ENCODE results near the gene TMEM54. TPM values are rescaled to one million over a fixed set of nuclear protein-coding genes. Genes with fewer than 3 reads are reported as not detected.

TMEM54 gene
- total and polyA plus RNA-seq, 12 donors: 1.3 to 123 (median 21.2) TPM

- intact Hi-C loops (cut with DNase I): loop anchor here in 1 of 2 donors (10.0 kb wide), 1 partner anchor 152 kb away; no protein-coding TSS in a partner anchor
- TF ChIP-seq POLR2A (IDR thresholded peaks at IDR 0.05) (no peak), CTCF (IDR thresholded peaks at IDR 0.05) (no peak)
Measured at GRCh38 chr1:32867151-32867550, 34.0 kb downstream of the TMEM54 start.

GRCh38 chr1:32865639-32866405, 35.4 kb downstream of the TMEM54 start:
- H3K36me3 ChIP-seq (replicated peaks in 1 of 2): peaks cover 0 to 11% of the 10 kb centered on the region in 2 donors
- no peaks in the 10 kb centered on the region for H3K27me3 ChIP-seq
- TF ChIP-seq POLR2A (IDR thresholded peaks at IDR 0.05): no peak
- no peak for TF ChIP-seq CTCF (IDR thresholded peaks at IDR 0.05)
- DNase-seq: no peak
- 38 to 59% (median 58%) methylated on average over 3 of the region's 3 CpGs for WGBS, 4 donors
- no peaks in the 10 kb centered on the region for H3K9me3 ChIP-seq (replicated peaks in 1 of 3)
- no peak overlapping the region for H3K4me3 ChIP-seq
- H3K4me1 ChIP-seq (replicated peaks in 1 of 2): peaks cover 23 to 38% of the 10 kb centered on the region in 2 donors
- H3K27ac ChIP-seq: peak overlapping the region in 3 of 5 donors; percentile 3 to 38 (median 30)
- intact Hi-C loops (cut with DNase I): loop anchor here in 1 of 2 donors (10.0 kb wide), 1 partner anchor 151 kb away; no protein-coding TSS in a partner anchor

More at GRCh38 chr1:32867151-32867550, 34.0 kb downstream of the TMEM54 start:
- Histone ChIP-seq H3K4me1 (replicated peaks in 1 of 2) (peaks cover 23 to 40% of the 10 kb centered on the region in 2 donors), H3K9me3 (replicated peaks in 1 of 3) (no peaks in the 10 kb centered on the region), H3K4me3 (no peak overlapping the region), H3K27me3 (no peaks in the 10 kb centered on the region), H3K27ac (no peak overlapping the region), H3K36me3 (replicated peaks in 1 of 2) (peaks cover 0 to 11% of the 10 kb centered on the region in 2 donors)
- WGBS, 4 donors: 92 to 96% (median 94%) methylated on average over 5 of the region's 5 CpGs
- DNase-seq: peak in 1 of 7 donors; percentile 29

DNA sequence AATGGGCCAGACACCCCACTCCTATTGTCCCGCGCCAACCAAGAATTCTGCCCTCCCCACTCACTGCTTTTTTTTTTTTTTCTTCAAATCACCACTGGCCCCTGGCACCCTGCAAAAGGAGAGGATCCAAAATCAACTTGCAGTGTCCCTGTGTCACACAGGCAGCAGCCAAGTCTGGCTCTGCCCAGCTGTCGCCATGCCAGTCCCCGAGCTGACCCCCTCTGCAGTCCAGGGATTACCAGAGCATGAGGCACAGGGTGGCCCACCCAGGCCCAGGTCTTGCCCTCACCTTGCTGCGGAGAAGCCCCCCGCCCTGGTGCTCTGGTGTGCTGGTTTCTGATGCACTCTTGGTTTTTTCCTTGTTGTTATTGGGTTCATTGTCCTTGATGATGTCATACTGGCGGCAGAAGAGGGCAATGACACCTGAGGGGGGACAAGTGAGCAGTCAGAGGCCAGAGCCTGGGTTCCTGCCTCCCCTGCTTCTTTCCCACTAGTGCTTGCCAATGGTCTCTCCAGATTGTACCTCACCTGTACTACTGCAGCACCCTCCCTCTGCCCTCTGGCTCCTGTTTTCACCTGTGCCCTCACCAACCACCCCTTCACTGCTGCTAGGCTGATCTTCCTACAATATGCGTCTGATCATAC, 36.7 kb downstream of the TMEM54 start:
- Histone ChIP-seq H3K27me3 (no peaks in the 10 kb centered on the region), H3K9me3 (replicated peaks in 1 of 3) (no peaks in the 10 kb centered on the region), H3K27ac (peak overlapping the region in 3 of 5 donors; percentile 41 to 68 (median 57)), H3K36me3 (replicated peaks in 1 of 2) (peaks cover 0 to 11% of the 10 kb centered on the region in 2 donors), H3K4me1 (replicated peaks in 1 of 2) (peaks cover 23 to 31% of the 10 kb centered on the region in 2 donors), H3K4me3 (no peak overlapping the region)
- DNase-seq: peak in 2 of 7 donors; percentile 44 to 60
- WGBS, 4 donors: 66 to 76% (median 69%) methylated on average over 3 to 8 of the region's 8 CpGs
- intact Hi-C loops (cut with DNase I): loop anchor here in 1 of 2 donors (10.0 kb wide), 1 partner anchor 150 kb away; no protein-coding TSS in a partner anchor
- no peak for TF ChIP-seq POLR2A (IDR thresholded peaks at IDR 0.05)
- no peak for TF ChIP-seq CTCF (IDR thresholded peaks at IDR 0.05)

DNA sequence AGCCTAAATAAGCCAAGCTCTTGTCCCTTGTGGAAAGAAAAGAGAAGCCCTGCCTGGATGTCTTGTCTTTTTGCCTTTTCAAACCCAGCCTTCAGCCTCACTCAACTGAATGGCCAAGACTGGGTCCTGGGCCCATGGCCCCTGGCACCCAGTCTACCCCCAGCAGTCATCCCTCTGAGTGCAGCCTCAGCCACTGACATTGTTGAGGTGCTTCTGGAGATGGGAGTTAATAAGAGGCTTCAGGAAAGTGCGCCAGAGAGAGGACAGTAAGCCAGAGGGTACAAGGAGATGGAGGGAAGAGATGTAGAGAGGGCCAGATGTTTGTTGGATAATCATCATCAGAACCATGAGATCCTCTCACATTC, 37.3 kb downstream of the TMEM54 start:
- intact Hi-C loops (cut with DNase I): loop anchor here in 1 of 2 donors (10.0 kb wide), 1 partner anchor 149 kb away; no protein-coding TSS in a partner anchor
- WGBS, 4 donors: 79 to 97% (median 94%) methylated on average over 1 of the region's 1 CpG
- peak overlapping the region in 2 of 5 donors; percentile 57 to 68 for H3K27ac ChIP-seq

More for the DNA sequence above, 37.3 kb downstream of the TMEM54 start:
- Histone ChIP-seq H3K4me1 (replicated peaks in 1 of 2) (peaks cover 23 to 31% of the 10 kb centered on the region in 2 donors), H3K36me3 (replicated peaks in 1 of 2) (peaks cover 0 to 11% of the 10 kb centered on the region in 2 donors), H3K27me3 (no peaks in the 10 kb centered on the region), H3K9me3 (replicated peaks in 1 of 3) (no peaks in the 10 kb centered on the region), H3K4me3 (no peak overlapping the region)
- TF ChIP-seq CTCF (IDR thresholded peaks at IDR 0.05): no peak
- no peak for TF ChIP-seq POLR2A (IDR thresholded peaks at IDR 0.05)
- no peak for DNase-seq
